ENCODE results near the gene BRD3.

Gene BRD3

DNA sequence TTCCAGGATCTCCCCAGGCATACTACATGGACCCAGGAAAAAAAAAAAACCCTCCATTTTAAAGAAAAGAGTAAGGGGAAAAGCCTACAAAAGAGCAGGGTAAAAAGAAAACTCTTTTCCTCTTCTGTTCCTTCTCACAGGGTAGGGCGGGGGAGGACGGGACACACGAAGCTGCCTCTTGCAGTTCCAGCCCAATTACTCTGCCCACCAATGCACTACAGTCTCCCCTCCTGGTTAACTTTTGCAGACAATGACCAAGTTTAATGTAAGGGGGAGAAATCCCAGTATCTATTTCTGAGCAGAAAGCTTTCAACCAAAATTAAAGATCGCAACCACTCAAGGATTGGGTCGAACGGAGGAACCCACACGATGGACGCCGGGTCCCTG lies 1.3 kb downstream of the BRD3 start:
- DNase-seq, result no peak

DNA sequence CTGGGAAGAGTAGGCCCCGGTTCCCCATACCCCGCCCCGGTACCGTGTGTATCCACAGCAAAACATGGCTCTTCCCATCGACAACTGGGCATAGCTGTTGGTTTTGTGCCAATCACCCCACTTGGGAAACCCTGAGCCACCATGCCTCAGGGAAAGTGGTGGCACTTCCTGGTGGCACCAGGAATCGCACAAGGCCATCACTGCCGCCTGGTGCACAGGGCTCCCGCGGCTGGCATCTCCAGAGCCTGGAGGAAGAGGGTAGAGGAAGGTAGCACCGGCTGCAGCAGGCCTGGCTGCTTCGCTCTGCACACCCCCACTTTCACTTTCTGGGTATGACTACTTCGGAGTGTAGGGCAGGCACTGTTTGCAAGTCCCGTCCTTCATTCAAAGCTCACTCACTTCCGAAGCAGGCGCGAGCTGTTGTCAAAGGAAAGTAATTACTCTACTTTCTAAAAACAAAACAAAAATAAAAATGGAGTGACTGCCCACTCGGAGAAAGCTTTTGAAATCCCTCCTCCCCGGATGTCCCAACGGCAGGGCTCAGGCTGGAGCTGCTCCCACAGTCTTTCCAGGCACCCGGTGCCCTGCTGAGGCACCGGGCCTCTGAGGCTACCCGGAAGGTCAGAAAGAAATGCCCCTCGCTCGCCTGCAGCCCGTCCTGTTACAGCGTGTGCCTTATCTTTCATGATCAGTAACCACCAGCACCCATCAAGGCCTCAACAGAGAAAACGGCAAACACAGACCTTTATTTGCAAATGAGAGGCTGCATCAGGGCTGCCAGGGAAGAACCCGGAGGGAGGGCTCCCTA lies 2.0 kb downstream of the BRD3 start:
- DNase-seq, result no peak

DNA sequence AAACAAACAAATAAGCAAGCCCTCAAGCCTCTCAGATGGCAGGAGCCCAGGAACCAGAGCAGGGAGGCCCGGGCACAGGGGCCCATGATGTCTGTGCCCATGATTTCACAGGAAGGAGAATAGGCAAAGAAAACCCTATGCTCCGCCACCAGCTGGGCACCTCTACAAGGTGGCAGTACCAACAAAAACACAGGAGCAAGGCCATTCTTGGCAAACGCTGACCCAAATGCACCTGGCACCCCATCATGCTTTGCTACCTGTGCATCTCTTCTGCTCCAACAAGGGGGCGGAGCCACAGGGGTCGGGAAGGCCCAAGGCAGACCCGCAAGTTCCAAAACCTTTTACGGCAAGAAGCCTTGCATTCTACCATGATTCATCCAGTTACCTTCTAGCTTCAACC lies 3.1 kb downstream of the BRD3 start:
- no peak for DNase-seq

DNA sequence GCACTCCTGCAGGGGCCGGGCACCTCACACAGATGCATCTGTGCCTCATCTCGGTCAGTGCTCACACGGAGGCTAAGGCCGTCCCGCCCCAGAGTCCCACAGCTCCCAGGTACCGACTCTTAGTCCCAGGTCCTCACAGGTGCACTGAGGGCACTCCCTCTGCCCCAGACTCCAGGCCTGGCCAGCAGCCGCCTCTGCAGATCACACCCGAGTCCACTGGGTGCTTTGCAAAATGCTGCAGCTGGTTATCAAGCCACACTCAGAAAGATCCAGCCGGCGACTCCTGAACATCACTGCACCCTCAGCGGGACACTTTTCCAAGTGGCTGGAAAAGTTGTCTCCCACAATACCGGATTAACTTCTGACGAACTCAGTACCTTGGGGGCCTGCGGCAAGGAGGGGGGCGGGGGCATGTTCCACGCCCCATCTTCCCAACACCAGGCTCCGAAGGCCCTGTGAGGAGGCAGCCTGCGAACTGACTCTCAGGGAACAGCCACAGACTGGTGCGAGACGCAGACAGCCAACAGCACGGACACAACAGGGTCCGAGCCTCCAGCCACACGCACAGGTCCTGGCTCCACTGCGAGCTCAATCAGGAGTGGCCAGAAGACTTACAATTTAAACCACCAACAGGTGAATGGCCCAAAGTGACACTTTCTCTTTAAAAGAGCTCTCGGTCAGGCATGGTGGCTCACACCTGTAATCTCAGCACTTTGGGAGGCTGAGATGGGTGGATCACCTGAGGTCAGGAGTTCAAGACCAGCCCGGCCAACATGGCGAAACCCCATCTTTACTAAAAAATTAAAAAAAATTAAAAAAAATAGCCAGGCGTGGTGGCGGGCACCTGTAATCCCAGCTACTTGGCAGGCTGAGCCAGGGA lies 4.0 kb downstream of the BRD3 start:
- no peak for DNase-seq

DNA sequence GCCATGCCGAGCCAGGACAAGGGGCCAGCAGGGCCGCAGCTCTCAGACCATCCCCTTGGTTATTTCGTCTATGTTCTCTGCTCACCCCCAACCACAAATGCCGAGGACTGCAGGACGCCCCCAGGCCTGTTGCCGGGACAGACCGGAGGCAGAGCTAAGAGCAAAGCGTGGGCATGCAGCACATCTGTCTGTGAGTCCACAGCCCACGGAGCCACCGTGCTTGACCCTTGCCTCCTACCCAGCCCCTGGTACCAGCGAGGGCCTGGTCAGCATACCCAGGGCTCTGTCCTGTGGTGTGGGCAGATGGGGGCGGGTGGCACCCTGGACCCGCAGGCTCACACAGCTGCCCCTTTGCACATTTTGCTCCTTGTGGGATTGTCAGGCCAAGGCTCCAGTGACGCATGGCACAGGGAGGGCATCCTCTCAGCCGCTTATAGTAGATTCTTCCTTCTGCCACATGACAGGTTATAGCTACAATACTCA lies 4.7 kb downstream of the BRD3 start:
- DNase-seq, result no peak

DNA sequence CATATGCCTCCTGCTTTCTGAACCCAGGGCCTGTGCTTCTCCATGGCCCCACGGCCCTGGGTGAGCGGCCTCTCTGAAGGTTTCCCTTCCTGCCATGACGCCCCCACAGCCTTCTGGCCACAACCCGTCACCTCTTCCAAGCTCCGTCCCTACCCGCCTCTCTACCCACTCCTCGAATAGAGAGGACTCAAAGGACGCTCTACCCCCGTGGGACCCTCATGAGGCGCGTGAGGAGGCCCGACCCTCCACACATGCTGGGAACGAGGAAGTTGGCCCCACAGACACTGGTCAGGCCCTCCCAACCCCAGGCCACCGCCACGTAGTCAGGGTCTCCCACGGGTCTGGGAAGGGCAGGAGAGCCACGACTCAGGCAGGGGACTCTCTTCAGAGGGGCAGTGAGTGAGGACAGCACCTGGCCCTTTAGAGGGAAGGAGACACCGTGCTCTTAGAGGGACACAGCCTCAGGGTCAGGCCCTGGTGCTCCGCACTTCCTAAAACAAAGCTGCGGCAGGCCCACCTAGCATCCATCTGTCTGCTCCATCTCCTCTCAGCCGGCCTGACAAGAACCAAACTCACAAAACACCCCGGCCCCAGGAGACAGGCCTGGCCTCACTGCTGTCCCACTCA lies 5.3 kb downstream of the BRD3 start:
- DNase-seq, result no peak

DNA sequence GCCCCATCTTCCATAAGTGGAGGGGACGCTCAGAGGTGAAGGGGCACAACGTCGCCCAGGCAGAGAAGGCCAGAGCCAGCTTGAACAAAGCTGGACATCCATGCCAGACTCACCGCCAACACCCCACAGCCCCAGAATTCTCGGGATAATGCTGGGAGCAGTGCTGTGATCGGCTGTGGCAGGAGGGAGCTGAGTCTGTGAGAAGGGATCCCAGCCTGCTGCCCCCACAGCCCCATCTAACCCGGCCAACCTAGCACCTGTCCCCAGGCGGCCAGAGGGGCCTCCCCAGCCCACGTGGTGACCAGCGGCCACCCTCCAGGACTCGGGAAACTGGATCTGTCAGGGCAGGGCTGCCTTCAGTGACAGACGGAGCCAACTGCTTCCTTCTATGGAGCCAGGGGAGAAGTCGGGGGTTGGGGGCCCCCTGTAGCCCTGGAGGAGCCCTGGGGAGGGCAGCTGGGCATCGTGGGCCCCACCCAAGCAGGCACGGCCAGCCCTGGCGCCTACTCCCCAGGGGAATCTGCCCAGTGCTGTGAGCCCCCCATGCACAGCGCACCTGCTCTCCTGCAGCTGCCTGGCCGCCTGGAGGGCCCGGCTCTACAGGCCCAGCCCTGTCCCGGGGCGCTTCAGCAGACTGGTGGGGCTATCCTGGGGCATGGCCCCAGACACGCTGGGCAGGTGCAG lies 6.0 kb downstream of the BRD3 start:
- DNase-seq, result no peak

DNA sequence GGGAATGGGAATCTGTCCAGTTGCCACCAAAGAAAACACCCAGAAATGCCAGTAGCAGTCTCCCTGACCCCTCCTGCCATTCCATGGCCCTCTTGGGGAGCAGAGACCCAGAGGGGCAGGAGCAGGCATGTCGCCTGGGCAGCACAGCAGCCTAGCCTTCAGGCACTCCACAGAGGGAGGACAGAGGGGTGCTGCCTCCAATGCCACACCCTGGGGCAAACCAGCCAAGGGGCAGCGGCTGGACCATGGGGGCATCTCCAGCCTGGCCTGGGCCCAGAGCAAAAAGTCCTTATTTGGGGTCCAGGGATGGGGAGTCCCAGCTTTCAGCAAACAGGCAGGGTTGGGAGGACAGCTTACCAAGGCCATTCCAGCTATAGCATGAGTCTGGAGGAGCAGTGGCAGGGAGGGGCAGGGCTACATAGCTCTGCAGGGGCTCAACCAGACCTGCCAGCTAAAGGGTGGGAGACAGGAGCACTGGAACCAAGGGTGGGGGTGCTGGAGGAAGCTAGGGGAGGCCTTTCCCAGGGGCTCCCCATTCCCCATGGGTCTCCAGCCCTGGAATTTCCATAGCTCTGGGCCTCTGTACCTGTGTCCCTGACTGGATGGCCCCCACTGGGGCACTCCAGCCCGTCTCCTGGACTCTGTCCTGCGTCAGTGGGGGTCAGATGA lies 6.7 kb downstream of the BRD3 start:
- DNase-seq, result no peak

DNA sequence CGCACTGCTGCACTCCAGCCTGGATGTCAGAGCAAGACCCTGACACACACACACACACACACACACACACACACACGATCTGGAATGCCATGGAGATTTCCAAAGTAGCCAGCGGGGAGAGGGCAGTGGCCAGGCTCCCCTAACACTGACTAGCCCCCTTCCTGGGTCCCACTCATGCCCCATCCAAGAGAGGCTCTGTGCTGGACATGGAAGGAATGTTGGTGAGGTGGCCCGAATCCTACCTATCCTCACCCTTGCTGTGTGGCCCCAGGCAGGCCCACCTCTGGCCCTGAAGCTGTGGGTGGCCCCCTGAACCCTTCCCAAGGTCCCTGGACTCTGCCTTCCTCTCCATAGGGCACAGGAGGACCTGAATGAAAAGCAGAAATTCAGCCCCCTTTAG lies 7.3 kb downstream of the BRD3 start:
- no peak for DNase-seq

DNA sequence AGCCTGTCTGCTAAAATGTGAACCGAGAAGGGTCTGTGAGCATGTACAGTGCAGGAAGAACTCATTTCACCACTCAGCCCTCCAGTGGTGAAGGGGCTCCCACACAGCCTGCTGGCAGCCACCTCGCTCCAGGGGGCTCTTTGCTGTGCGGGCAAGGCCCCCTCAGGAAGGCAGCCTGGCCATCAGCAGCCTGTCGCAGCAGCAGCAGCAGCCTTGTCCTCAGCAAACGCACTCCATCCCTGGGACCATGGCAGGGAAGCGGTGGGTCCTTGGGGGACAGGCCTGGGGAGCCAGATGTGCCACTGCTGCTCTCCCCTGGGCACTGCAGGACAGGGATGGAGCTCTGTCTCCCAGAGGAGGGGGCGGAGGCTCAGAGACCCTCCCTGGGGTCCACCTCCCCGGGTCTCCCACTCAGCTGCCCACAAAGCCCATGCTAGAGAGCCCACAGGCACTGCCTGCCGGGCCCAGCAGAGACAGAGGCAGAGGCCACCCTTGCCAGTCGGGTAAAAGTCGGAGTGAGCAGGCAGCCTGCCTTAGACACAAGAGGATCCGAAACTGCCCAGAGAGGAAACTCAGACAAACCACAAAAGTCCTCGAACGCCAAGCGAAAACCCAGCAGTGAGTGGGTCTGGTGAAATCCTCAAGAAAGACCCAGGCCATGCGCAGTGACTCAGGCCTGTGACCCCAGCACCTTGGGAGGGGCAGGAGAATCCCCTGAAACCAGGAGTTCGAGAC lies 8.0 kb downstream of the BRD3 start:
- no peak for DNase-seq

DNA sequence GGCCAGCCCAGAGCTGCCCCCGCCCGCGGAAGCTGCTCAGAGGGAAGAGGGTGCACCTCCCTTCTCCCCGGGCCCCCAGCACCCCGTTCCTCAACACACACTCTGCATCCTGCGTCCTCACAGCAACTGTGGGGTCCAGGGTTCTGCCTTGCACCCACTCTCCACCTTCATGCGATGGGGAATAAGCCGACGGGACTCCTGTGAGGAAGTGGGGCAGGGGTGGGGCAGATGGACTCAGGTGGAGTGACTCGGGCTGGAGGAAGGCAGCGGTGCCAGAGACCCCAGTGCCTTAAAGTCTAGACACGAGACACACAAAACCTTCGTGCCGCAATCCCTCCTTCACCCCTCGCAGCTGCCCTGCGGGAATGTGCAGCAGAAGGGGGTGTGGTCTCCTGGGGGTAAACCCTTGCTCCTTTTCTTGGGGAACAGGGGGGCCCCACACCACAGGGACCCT lies 8.6 kb downstream of the BRD3 start:
- DNase-seq, result no peak

DNA sequence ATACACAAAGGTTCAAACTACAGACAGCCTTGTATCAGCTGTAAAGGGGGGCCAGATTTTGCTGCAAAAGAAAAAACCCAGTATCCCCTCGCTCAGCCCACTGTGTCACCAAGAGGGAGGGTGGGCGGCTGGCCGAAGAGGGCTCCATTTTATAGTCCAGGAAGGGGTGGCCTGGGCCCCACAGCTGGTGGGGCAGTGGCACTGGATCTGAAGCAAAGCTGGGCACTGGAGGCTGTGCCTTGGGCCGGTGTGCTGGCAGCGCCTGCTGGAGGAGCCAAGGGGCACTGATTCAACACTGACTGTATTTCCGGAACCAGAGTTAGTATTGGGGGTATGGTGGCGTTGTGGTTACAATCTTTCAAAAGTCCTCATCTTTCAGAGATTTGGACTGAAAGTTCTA lies 9.1 kb downstream of the BRD3 start:
- no peak for DNase-seq

DNA sequence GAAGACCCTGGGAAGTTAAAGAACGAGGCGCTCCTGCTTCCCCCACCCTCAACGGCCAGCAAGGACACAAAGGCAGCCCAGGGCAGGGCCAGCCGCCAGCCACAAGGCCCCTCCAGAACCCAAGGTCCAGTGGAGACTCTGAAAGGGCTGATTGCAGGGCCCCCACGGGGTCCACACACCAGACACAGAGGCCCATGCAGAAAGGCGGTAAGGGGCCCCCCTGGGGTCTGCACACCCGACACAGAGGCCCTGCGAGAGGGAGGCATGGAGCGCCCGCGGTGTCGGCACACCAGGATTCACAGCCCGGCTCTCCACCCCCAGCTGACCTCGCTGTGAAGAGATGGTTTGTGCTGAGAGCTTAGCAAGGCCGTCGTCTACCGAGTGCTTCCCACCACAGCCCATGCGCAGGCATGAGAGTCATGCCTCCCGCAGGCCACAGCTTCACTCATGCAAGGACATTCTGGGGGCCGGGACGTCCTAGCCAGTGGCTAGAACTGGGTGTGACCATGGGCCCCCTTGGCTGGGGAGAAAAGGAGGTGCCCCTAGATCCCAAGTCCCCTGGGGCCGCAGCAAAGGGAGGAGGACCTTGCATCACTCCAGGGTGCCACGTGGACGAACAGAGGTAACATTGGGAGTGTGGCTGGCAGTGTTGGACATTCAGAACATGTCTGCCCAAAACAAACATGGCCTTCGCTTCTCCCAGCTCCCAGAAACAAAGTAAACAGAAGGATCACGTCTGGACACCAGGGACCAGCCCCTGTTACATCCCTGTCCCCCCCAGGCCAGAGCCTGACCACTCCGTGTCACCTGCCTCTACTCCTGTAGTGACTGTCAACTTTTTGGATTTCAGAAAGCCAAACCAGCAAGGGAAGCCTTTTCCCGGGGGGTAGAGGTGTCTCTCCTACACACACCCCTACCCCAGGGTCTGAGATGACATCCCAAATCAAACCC lies 9.8 kb downstream of the BRD3 start:
- DNase-seq, result no peak

DNA sequence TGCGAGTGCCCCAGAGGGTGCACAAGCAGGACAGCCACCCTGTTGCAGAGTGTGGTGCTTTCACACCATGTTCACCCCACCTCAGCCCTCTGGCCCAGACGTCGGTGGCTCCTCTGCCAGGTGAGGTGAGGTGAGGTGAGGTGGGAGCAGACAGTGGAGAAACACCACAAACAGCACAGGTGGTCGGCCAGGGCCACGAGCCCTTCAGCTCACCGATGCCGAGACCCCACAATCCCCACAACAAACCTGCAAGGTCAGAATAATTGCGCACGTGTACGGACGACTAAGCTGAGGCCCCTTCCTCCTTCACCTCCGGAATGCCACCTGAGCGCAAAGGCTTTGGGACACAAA lies 10.5 kb downstream of the BRD3 start:
- DNase-seq, result no peak

DNA sequence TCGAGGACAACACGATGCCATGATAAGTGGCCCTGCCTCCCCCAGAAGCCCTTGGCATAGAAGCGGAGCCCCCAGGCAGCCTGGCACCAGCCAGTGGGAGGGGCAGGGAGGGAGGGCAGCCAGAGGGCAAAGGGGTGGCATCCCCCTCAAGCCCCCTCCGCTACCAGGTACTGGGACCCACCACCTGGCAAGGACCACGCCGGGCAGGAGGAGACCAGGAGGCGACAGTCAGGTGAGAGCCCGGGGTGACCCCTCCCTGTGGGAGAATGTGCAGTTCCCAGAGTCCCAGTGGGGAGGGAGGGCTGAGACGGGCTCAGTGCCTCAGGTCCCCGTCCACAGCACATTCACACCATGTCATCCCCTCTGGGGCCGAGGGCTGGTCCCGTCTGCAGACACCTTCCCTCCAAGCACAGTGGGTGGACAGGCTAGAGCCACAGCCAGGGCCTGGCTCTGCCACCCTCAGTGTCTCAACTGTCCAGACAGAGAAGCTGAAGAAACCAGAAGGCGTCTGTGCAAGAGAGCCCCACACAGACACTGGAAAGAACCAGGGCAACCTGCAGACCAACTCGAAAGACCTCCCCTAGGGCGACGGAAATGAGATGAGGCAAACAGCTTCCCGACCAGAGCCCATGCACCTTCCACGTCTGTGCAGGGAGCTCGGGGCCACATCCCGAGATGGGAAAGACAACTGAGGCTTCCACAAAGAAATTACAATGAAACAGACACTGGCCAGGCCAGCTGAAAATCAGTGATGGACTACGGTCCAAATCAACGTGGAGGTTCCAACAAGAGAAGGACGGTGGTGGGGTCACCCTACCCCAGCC lies 11.1 kb downstream of the BRD3 start:
- DNase-seq, result no peak

DNA sequence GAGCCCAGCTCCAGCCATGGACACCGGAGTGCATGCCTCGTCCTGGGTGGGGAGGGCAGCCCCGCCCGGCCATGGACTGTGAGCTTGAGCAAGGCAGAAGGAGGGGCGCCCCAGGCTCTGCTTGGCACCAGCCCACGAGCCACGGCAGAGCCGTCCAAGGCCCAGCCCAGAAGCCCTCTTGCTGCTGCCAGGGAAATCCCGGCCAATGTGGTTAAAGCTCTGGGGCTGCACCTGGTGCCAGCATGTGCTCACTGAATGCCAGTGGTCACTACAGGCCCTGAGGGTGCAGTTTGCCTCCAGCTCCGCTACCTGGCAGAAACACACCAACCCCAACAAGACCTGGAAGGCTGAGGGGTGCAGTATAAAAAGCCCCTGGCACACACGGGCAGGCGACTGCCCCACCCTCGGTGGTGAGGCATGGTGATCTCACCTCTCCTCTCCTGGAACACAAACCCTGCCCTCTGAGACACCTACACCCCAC lies 11.8 kb downstream of the BRD3 start:
- DNase-seq, result no peak

DNA sequence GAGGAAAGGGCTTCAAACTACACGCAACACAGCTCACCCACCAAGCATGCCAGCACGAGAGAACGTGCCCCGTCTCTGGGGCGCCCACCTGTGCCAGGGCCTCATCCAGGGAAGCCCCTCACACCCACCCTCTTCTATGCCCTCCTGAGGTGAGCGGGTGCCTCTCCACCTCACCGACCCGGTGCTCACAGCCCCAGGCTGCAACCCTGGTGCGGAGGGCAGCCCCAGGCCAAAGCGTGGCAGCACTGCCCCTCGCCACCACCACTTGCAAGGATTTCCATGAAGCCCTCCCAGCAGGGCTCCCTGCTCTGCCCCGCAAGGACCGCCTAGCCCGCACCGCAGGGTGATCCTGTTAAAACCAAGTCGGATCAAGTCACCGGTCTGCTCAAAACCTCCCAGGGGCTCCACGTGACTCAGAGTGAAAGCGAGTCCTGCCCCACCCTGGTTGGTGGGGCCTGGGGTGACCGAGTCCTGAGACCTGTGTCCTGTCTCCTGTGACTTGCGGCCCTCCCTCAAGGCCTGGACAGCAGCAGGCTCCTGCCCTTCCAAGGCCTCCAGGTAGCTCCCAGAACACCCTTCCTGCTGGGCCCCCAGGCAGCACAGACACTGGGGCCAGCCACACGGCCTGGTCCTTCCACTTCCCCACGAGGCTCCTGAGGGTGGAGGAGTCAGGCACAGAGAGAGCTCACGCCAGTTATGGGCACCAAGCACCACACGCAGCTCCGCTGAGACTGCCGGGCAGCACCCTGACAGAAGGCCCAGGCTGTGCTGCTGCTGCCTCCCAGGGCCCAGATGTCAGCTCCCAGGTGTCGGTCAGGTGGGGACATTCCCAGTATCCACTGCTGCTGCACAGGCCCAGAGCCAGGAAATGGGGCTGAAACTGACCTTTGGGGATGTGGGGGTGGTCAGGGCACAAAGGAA lies 12.7 kb downstream of the BRD3 start:
- no peak for DNase-seq

All from NCI-H2107 (cell line).